ENCODE results near the gene CCNL2.

- no peak for TF ChIP-seq CTCF (IDR thresholded peaks at IDR 0.05)
- no peak for TF ChIP-seq POLR2A (IDR thresholded peaks at IDR 0.05)
These were observed 1.2 kb downstream of the CCNL2 start for GRCh38 chr1:1397839-1398523.

All from right lobe of liver (tissue), 4 donors.